OCI-LY3 (cell line): ENCODE results near the gene WDR18.
"Not testable (repeated sequence)": the region's sequence is repeated elsewhere in the genome, so short reads cannot be mapped to it uniquely, and the experiment has no call there.

Source experiments
- H2AFZ ChIP-seq: fragments of 200-600, 300-600 bp; shearing (Covaris generic); 2 replicates; pipeline ENCODE4 v1.6.0; 2014; ENCODE audit warnings: antibody characterized with exemption, low read depth, low read length
- H3K27ac ChIP-seq: fragments of 200-600, 300-600 bp; sonication (generic); 2 replicates; pipeline ENCODE4 v1.5.1; 2014; ENCODE audit warnings: mild to moderate bottlenecking, low read length, moderate library complexity, mixed read lengths
- H3K27me3 ChIP-seq: fragments of 200-600, 300-600 bp; sonication (generic); 2 replicates; pipeline ENCODE4 v1.6.1; 2014; ENCODE audit warnings: low read depth, low read length, mixed read lengths
- H3K36me3 ChIP-seq: fragments of 200-600, 300-600 bp; sonication (generic); replicated peaks from 2 replicates; pipeline ENCODE3; 2014; ENCODE audit warnings: low read depth, low read length, mixed read lengths
- H3K4me1 ChIP-seq: fragments of 300-600, 200-600 bp; sonication (generic); 2 replicates; pipeline ENCODE4 v1.6.1; 2014; ENCODE audit warnings: low read length, mixed read lengths
- H3K4me2 ChIP-seq: fragments of 200-600, 300-600 bp; sonication (generic); 2 replicates; pipeline ENCODE4 v1.6.1; 2014; ENCODE audit warnings: low read length, mixed read lengths
- H3K4me3 ChIP-seq: fragments of 300-600, 200-600 bp; sonication (generic); 2 replicates; pipeline ENCODE4 v1.5.1; 2014; ENCODE audit warnings: antibody characterized with exemption, mild to moderate bottlenecking, low read length, moderate library complexity
- H3K79me2 ChIP-seq: fragments of 300-600, 200-600 bp; shearing (Covaris generic); 2 replicates; pipeline ENCODE4 v1.6.1; 2014; ENCODE audit warnings: mild to moderate bottlenecking, low read length, mixed read lengths
- H3K9ac ChIP-seq: fragments of 300-600, 200-600 bp; shearing (Covaris generic); 2 replicates; pipeline ENCODE4 v1.6.0; 2014; ENCODE audit warnings: mild to moderate bottlenecking, low read length, moderate library complexity
- H3K9me3 ChIP-seq: fragments of 200-600, 300-600 bp; shearing (Covaris generic); 2 replicates; pipeline ENCODE4 v1.6.1; 2014; ENCODE audit warnings: low read length, mixed read lengths; ENCODE audit not compliant: insufficient read depth
- H4K20me1 ChIP-seq: fragments of 200-600, 300-600 bp; sonication (generic); 2 replicates; pipeline ENCODE4 v1.6.1; 2016; ENCODE audit warnings: low read length, mixed read lengths; ENCODE audit not compliant: insufficient read depth
- EZH2phosphoT487 ChIP-seq: fragments of 200-600 bp; shearing (Covaris generic); IDR thresholded peaks from 2 replicates; pipeline ENCODE4 v1.6.1; 2018; ENCODE audit warnings: antibody characterized with exemption, mixed run types, low read depth
- TF ChIP-seq, protein P1 (sequence below): fragments of 200-600, 300-600 bp; sonication (generic); IDR thresholded peaks from 2 replicates; pipeline ENCODE4 v1.5.1; 2014; ENCODE audit warnings: antibody characterized with exemption, low read length, low read depth

The WDR18 gene

GRCh38 chr19:956766-957440 lies 27.2 kb upstream of the WDR18 start:
- peaks cover 55% of the 10 kb centered on the region for H3K79me2 ChIP-seq
- no peak overlapping the region for H3K27ac ChIP-seq
- TF ChIP-seq EZH2phosphoT487: no peak
- TF ChIP-seq, protein P1, sequence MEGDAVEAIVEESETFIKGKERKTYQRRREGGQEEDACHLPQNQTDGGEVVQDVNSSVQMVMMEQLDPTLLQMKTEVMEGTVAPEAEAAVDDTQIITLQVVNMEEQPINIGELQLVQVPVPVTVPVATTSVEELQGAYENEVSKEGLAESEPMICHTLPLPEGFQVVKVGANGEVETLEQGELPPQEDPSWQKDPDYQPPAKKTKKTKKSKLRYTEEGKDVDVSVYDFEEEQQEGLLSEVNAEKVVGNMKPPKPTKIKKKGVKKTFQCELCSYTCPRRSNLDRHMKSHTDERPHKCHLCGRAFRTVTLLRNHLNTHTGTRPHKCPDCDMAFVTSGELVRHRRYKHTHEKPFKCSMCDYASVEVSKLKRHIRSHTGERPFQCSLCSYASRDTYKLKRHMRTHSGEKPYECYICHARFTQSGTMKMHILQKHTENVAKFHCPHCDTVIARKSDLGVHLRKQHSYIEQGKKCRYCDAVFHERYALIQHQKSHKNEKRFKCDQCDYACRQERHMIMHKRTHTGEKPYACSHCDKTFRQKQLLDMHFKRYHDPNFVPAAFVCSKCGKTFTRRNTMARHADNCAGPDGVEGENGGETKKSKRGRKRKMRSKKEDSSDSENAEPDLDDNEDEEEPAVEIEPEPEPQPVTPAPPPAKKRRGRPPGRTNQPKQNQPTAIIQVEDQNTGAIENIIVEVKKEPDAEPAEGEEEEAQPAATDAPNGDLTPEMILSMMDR: no peak
- no peaks in the 10 kb centered on the region for H3K9me3 ChIP-seq
- H4K20me1 ChIP-seq: peaks cover 32% of the 10 kb centered on the region; the same call in 1 of the 2 replicates
- no peaks in the 10 kb centered on the region for H3K27me3 ChIP-seq
- no peak overlapping the region for H2AFZ ChIP-seq
- H3K4me1 ChIP-seq: peaks cover 35% of the 10 kb centered on the region
- no peak overlapping the region for H3K4me3 ChIP-seq
- H3K9ac ChIP-seq: no peak overlapping the region
- no peak overlapping the region for H3K4me2 ChIP-seq
- H3K36me3 ChIP-seq: peaks cover 21% of the 10 kb centered on the region

GRCh38 chr19:957578-957977 lies 26.6 kb upstream of the WDR18 start:
- Histone ChIP-seq H4K20me1 (peaks cover 32% of the 10 kb centered on the region; the same call in 1 of the 2 replicates), H3K79me2 (peaks cover 49% of the 10 kb centered on the region), H3K4me1 (peaks cover 28% of the 10 kb centered on the region), H3K36me3 (peaks cover 25% of the 10 kb centered on the region)
- H3K9me3 ChIP-seq, H3K4me3 ChIP-seq, H2AFZ ChIP-seq, H3K27ac ChIP-seq, H3K27me3 ChIP-seq, H3K9ac ChIP-seq, H3K4me2 ChIP-seq: not testable (repeated sequence)

DNA sequence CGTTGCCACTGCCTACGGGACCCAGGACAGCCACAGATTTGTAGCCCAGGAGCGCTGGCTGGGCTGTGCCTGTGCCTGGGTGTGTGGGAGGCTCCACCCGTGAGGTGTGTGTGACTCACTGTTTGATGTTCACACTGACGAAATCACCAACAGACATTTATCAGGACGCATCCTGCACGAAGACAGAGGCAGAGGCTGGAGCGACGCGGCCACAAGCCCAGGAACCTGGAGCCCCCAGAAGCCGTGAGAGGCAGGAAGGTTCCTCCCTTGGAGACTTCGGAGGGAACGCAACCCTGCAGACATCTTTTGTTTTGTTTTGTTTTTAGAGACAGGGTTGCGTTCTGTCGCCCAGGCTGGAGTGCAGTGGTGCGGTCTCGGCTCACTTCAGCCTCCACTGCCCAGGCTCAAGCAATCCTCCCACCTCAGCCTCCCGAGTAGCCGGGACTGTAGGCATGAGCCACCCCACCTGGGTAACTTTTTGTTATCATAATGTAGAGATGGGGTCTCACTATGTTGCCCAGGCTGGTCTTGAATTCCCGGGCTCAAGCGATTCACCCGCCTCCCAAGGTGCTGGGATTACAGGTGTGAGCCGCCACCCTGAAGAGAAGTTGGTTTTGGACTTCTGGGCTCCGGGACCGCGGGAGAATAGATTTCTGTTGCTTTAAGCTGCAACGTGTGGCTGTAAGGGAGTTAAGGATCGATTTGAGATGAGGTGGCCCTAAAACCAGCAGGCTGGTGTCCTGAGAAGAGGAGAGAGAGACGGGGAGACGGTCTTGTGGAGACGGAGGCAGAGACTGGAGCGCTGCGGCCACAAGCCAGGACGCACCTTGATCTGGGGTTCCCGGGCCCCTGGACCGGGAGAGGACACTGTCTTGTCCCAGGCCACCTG lies 24.9 kb upstream of the WDR18 start:
- no peak for TF ChIP-seq EZH2phosphoT487
- TF ChIP-seq, protein P1: no peak
- H3K27ac ChIP-seq: no peak overlapping the region
- no peak overlapping the region for H3K4me2 ChIP-seq
- no peak overlapping the region for H3K4me3 ChIP-seq
- peaks cover 41% of the 10 kb centered on the region for H3K36me3 ChIP-seq
- no peak overlapping the region for H3K9ac ChIP-seq
- no peaks in the 10 kb centered on the region for H3K9me3 ChIP-seq
- peaks cover 32% of the 10 kb centered on the region; the same call in 1 of the 2 replicates for H4K20me1 ChIP-seq
- H2AFZ ChIP-seq: no peak overlapping the region
- H3K4me1 ChIP-seq: peaks cover 12% of the 10 kb centered on the region
- H3K79me2 ChIP-seq: peaks cover 34% of the 10 kb centered on the region
- H3K27me3 ChIP-seq: no peaks in the 10 kb centered on the region

DNA sequence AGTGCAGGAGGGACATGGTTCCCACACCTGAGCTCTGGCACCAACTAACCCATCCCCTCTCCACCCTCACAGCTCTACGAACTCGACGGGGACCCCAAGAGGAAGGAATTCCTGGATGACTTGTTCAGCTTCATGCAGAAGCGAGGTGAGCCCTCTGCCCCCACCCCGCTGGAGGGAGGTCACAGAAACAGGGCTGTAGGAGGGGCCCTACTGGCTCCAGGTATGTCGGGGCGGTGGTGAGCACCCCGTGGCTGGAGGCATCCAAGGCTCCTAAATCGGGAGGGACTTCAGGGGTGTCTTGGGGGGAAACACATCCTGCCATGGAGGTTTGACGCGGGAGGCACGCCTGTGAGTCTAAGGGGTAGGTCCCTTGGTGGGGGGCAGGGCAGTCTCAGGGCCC lies 24.1 kb upstream of the WDR18 start:
- Histone ChIP-seq H3K4me2 (no peak overlapping the region), H3K27me3 (no peaks in the 10 kb centered on the region), H3K4me1 (peaks cover 4% of the 10 kb centered on the region), H3K9me3 (no peaks in the 10 kb centered on the region), H4K20me1 (peaks cover 32% of the 10 kb centered on the region; the same call in 1 of the 2 replicates), H3K79me2 (peaks cover 26% of the 10 kb centered on the region), H3K9ac (no peak overlapping the region), H2AFZ (no peak overlapping the region), H3K27ac (no peak overlapping the region), H3K4me3 (no peak overlapping the region), H3K36me3 (peaks cover 49% of the 10 kb centered on the region)
- TF ChIP-seq EZH2phosphoT487: no peak
- TF ChIP-seq, protein P1: no peak
